HEK293 (cell line): ENCODE results near the gene TYRP1.

Source experiments
- CTCF ChIA-PET: fragments of 350-600 bp; formaldehyde crosslinking; extraction: SDS; loops from one replicate; lab custom pipeline; 2021; ENCODE audit warnings: antibody characterized with exemption; lab: Yijun Ruan, JAX
- POLR2A ChIA-PET: fragments of 300-600 bp; formaldehyde crosslinking; extraction: SDS; loops from one replicate; lab custom pipeline; 2020; ENCODE audit warnings: antibody characterized with exemption, inconsistent platforms; lab: Yijun Ruan, JAX
- H3K27ac ChIP-seq: fragments of 200-500 bp; sonication (Bioruptor generic); 2 replicates; pipeline ENCODE4 v1.5.1; 2014; ENCODE audit warnings: low read depth, low read length, control low read depth, inconsistent platforms; ENCODE audit errors: extremely low read depth
- H3K36me3 ChIP-seq, 2 experiments: fragments of 200-500 bp in 1 of 2; sonication (Bioruptor generic) in 1 of 2; 1 replicate in 1 of 2; 2 replicates in 1 of 2; pipeline ENCODE4 v1.5.1; 2014 to 2017; ENCODE audit warnings: inconsistent platforms in 2 of 2, low read length in 2 of 2; ENCODE audit not compliant: control insufficient read depth in 2 of 2, insufficient read depth in 1 of 2
- H3K4me1 ChIP-seq: fragments of 200-500 bp; sonication (Bioruptor generic); 2 replicates; pipeline ENCODE4 v1.5.1; 2014; ENCODE audit warnings: mild to moderate bottlenecking, low read length, inconsistent platforms; ENCODE audit not compliant: control insufficient read depth, insufficient read depth
- H3K4me3 ChIP-seq: 2 replicates; pipeline ENCODE4 v1.5.1; 2011; ENCODE audit warnings: low read depth, mild to moderate bottlenecking, control low read depth, low read length, moderate library complexity
- H3K9me3 ChIP-seq: fragments of 200-500 bp; sonication (Bioruptor generic); 2 replicates; pipeline ENCODE4 v1.5.1; 2014; ENCODE audit warnings: low read depth, low read length, inconsistent platforms; ENCODE audit not compliant: control insufficient read depth, insufficient read depth
- BCL11B ChIP-seq: fragments of 450-650 bp; formaldehyde crosslinking; IDR thresholded peaks from 2 replicates; pipeline ENCODE4 v1.5.1; 2016; ENCODE audit warnings: low read depth, missing biosample characterization, missing genetic modification characterization
- FEZF1 ChIP-seq: fragments of 450-650 bp; formaldehyde crosslinking; IDR thresholded peaks from 2 replicates; pipeline ENCODE4 v1.5.1; 2016; ENCODE audit warnings: missing biosample characterization, missing genetic modification characterization
- SCRT2 ChIP-seq: fragments of 450-650 bp; formaldehyde crosslinking; IDR thresholded peaks from 2 replicates; pipeline ENCODE4 v1.5.1; 2016; ENCODE audit warnings: missing biosample characterization, missing genetic modification characterization
- ZBTB20 ChIP-seq: fragments of 450-650 bp; formaldehyde crosslinking; IDR thresholded peaks from 2 replicates; pipeline ENCODE4 v1.5.1; 2016; ENCODE audit warnings: missing biosample characterization, missing genetic modification characterization
- ZFP3 ChIP-seq: fragments of 450-650 bp; formaldehyde crosslinking; IDR thresholded peaks from 2 replicates; pipeline ENCODE4 v1.5.1; 2016; ENCODE audit warnings: low read depth, missing biosample characterization, missing genetic modification characterization
- ZNF114 ChIP-seq: fragments of 450-650 bp; formaldehyde crosslinking; IDR thresholded peaks from 2 replicates; pipeline ENCODE4 v1.5.0; 2017; ENCODE audit warnings: missing biosample characterization, missing genetic modification characterization
- ZNF140 ChIP-seq: fragments of 450-650 bp; formaldehyde crosslinking; IDR thresholded peaks from 2 replicates; pipeline ENCODE4 v1.5.1; 2016; ENCODE audit warnings: missing biosample characterization, missing genetic modification characterization
- ZNF184 ChIP-seq: fragments of 450-650 bp; IDR thresholded peaks from 2 replicates; pipeline ENCODE4 v1.5.1; 2018; ENCODE audit warnings: missing biosample characterization, mild to moderate bottlenecking, missing genetic modification characterization
- ZNF23 ChIP-seq: fragments of 450-650 bp; formaldehyde crosslinking; IDR thresholded peaks from 2 replicates; pipeline ENCODE4 v1.5.1; 2016; ENCODE audit warnings: missing biosample characterization, missing genetic modification characterization, borderline replicate concordance
- ZNF24 ChIP-seq: fragments of 450-650 bp; formaldehyde crosslinking; IDR thresholded peaks from 2 replicates; pipeline ENCODE4 v1.5.1; 2016; ENCODE audit warnings: missing biosample characterization, missing genetic modification characterization
- ZNF354C ChIP-seq: fragments of 450-650 bp; formaldehyde crosslinking; IDR thresholded peaks from 2 replicates; pipeline ENCODE4 v1.5.1; 2016; ENCODE audit warnings: missing biosample characterization, missing genetic modification characterization, low read depth, borderline replicate concordance
- ZNF404 ChIP-seq: fragments of 450-650 bp; formaldehyde crosslinking; IDR thresholded peaks from 2 replicates; pipeline ENCODE4 v1.5.1; 2017; ENCODE audit warnings: missing biosample characterization, missing genetic modification characterization
- ZNF473 ChIP-seq: fragments of 450-650 bp; formaldehyde crosslinking; IDR thresholded peaks from 2 replicates; pipeline ENCODE4 v1.5.1; 2017; ENCODE audit warnings: missing biosample characterization, missing genetic modification characterization
- ZNF548 ChIP-seq: fragments of 450-650 bp; formaldehyde crosslinking; IDR thresholded peaks from 2 replicates; pipeline ENCODE4 v1.5.1; 2016; ENCODE audit warnings: missing biosample characterization, missing genetic modification characterization
- ZNF555 ChIP-seq: fragments of 450-650 bp; formaldehyde crosslinking; conservative IDR thresholded peaks from 2 replicates; pipeline ENCODE4 v1.5.1; 2017; ENCODE audit warnings: missing biosample characterization, mild to moderate bottlenecking, missing genetic modification characterization, inconsistent platforms
- ZNF660 ChIP-seq: fragments of 450-650 bp; IDR thresholded peaks from 2 replicates; pipeline ENCODE4 v1.5.1; 2018; ENCODE audit warnings: missing biosample characterization, mild to moderate bottlenecking, missing genetic modification characterization
- ZNF664 ChIP-seq: fragments of 450-650 bp; formaldehyde crosslinking; IDR thresholded peaks from 2 replicates; pipeline ENCODE4 v1.5.1; 2016; ENCODE audit warnings: missing biosample characterization, missing genetic modification characterization
- TF ChIP-seq, protein P1 (sequence below): fragments of 450-650 bp; formaldehyde crosslinking; IDR thresholded peaks from 2 replicates; pipeline ENCODE4 v1.5.1; 2017; ENCODE audit warnings: missing biosample characterization, missing genetic modification characterization
- TF ChIP-seq, protein P2 (sequence below): fragments of 450-650 bp; formaldehyde crosslinking; IDR thresholded peaks from 2 replicates; pipeline ENCODE4 v1.5.1; 2016; ENCODE audit warnings: missing biosample characterization, missing genetic modification characterization
- TF ChIP-seq, protein P3 (sequence below): fragments of 450-650 bp; formaldehyde crosslinking; IDR thresholded peaks from 2 replicates; pipeline ENCODE4 v1.5.1; 2017; ENCODE audit warnings: missing biosample characterization, mild to moderate bottlenecking, missing genetic modification characterization, moderate library complexity
- TF ChIP-seq, protein P4 (sequence below): IDR thresholded peaks from 2 replicates; pipeline ENCODE4 v1.6.1; 2011; ENCODE audit warnings: mild to moderate bottlenecking, low read depth, low read length, borderline replicate concordance
- TF ChIP-seq, protein P5 (sequence below): fragments of 450-650 bp; formaldehyde crosslinking; IDR thresholded peaks from 2 replicates; pipeline ENCODE4 v1.5.1; 2016; ENCODE audit warnings: missing biosample characterization, missing genetic modification characterization

Gene TYRP1

DNA sequence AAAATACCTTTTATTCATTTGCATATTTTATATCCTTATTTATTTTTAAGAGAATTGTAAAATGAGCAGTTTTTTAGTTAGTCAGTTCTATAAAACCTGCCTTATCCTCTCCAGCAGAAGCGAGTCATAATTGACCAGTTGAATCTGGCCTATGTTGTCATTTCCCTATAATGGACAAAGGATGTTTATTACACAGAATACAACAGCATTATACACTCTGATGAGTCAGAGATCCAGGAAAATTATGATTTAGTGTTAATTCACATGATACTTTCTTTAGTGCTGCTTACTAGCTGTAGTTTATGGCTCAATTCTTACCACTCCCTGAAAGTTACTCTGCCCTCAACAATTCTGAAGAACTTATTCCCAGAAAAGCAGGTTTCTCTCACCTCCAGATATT lies 54.8 kb downstream of the TYRP1 start:
- Histone ChIP-seq H3K9me3 (no peaks in the 10 kb centered on the region), H3K36me3 (no peaks in the 10 kb centered on the region), H3K4me3 (no peak overlapping the region), H3K27ac (no peak overlapping the region), H3K4me1 (no peaks in the 10 kb centered on the region)
- POLR2A ChIA-PET = no interaction called here
- CTCF ChIA-PET = interaction anchor here (1.2 kb wide), 1 partner anchor 286 kb away, joined by 4 read pairs; no protein-coding TSS in a partner anchor
- TF ChIP-seq SCRT2 (tag by site-specific recombination) = 0 out of 2 replicates have a peak, but pooled peaks have one; percentile 26
- TF ChIP-seq, protein P1, sequence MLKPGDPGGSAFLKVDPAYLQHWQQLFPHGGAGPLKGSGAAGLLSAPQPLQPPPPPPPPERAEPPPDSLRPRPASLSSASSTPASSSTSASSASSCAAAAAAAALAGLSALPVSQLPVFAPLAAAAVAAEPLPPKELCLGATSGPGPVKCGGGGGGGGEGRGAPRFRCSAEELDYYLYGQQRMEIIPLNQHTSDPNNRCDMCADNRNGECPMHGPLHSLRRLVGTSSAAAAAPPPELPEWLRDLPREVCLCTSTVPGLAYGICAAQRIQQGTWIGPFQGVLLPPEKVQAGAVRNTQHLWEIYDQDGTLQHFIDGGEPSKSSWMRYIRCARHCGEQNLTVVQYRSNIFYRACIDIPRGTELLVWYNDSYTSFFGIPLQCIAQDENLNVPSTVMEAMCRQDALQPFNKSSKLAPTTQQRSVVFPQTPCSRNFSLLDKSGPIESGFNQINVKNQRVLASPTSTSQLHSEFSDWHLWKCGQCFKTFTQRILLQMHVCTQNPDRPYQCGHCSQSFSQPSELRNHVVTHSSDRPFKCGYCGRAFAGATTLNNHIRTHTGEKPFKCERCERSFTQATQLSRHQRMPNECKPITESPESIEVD (tag by site-specific recombination) = peak; percentile 25; the same call in 1 of the 2 replicates
- TF ChIP-seq, protein P2, sequence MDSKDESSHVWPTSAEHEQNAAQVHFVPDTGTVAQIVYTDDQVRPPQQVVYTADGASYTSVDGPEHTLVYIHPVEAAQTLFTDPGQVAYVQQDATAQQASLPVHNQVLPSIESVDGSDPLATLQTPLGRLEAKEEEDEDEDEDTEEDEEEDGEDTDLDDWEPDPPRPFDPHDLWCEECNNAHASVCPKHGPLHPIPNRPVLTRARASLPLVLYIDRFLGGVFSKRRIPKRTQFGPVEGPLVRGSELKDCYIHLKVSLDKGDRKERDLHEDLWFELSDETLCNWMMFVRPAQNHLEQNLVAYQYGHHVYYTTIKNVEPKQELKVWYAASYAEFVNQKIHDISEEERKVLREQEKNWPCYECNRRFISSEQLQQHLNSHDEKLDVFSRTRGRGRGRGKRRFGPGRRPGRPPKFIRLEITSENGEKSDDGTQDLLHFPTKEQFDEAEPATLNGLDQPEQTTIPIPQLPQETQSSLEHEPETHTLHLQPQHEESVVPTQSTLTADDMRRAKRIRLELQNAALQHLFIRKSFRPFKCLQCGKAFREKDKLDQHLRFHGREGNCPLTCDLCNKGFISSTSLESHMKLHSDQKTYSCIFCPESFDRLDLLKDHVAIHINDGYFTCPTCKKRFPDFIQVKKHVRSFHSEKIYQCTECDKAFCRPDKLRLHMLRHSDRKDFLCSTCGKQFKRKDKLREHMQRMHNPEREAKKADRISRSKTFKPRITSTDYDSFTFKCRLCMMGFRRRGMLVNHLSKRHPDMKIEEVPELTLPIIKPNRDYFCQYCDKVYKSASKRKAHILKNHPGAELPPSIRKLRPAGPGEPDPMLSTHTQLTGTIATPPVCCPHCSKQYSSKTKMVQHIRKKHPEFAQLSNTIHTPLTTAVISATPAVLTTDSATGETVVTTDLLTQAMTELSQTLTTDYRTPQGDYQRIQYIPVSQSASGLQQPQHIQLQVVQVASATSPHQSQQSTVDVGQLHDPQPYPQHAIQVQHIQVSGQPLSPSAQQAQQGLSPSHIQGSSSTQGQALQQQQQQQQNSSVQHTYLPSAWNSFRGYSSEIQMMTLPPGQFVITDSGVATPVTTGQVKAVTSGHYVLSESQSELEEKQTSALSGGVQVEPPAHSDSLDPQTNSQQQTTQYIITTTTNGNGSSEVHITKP (tag by site-specific recombination) = no peak

DNA sequence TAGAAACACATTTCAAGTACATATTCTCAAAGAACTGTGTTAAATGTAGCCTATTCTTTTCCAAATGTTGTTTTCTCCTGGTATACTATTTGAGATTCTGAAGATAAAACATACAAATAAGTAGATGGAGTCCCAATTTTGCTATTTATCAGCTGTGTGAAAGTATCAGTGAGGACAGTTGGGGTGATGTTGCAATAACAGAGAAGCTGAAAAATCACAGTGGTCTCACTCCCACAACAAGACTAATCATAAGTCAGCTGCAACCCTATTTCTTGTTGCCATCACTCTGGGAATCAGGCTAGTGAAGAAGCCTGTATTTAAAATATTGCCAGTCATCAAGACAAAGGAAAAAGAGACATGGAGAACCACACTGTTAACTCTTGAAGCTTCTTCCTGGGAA lies 55.8 kb downstream of the TYRP1 start:
- CTCF ChIA-PET = interaction anchor here (1.2 kb wide), 1 partner anchor 286 kb away, joined by 4 read pairs; no protein-coding TSS in a partner anchor
- Histone ChIP-seq H3K36me3 (no peaks in the 10 kb centered on the region), H3K9me3 (no peaks in the 10 kb centered on the region), H3K27ac (no peak overlapping the region), H3K4me3 (no peak overlapping the region), H3K4me1 (no peaks in the 10 kb centered on the region)
- TF ChIP-seq ZNF555 (no peak), ZFP3 (no peak), ZNF24 (no peak), ZNF404 (tag by site-specific recombination) (no peak), ZNF184 (tag by site-specific recombination) (no peak), ZNF473 (no peak), FEZF1 (tag by site-specific recombination) (no peak), ZNF664 (tag by site-specific recombination) (no peak), ZNF354C (tag by site-specific recombination) (no peak), ZNF548 (tag by site-specific recombination) (no peak), ZNF660 (no peak), ZNF140 (tag by site-specific recombination) (no peak), BCL11B (tag by site-specific recombination) (no peak), ZNF114 (tag by site-specific recombination) (no peak), ZBTB20 (tag by site-specific recombination) (no peak), ZNF23 (tag by site-specific recombination) (no peak)
- TF ChIP-seq, protein P3, sequence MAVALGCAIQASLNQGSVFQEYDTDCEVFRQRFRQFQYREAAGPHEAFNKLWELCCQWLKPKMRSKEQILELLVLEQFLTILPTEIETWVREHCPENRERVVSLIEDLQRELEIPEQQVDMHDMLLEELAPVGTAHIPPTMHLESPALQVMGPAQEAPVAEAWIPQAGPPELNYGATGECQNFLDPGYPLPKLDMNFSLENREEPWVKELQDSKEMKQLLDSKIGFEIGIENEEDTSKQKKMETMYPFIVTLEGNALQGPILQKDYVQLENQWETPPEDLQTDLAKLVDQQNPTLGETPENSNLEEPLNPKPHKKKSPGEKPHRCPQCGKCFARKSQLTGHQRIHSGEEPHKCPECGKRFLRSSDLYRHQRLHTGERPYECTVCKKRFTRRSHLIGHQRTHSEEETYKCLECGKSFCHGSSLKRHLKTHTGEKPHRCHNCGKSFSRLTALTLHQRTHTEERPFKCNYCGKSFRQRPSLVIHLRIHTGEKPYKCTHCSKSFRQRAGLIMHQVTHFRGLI (tag by site-specific recombination) = no peak
- TF ChIP-seq, protein P4, sequence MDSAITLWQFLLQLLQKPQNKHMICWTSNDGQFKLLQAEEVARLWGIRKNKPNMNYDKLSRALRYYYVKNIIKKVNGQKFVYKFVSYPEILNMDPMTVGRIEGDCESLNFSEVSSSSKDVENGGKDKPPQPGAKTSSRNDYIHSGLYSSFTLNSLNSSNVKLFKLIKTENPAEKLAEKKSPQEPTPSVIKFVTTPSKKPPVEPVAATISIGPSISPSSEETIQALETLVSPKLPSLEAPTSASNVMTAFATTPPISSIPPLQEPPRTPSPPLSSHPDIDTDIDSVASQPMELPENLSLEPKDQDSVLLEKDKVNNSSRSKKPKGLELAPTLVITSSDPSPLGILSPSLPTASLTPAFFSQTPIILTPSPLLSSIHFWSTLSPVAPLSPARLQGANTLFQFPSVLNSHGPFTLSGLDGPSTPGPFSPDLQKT = no peak
- TF ChIP-seq, protein P5, sequence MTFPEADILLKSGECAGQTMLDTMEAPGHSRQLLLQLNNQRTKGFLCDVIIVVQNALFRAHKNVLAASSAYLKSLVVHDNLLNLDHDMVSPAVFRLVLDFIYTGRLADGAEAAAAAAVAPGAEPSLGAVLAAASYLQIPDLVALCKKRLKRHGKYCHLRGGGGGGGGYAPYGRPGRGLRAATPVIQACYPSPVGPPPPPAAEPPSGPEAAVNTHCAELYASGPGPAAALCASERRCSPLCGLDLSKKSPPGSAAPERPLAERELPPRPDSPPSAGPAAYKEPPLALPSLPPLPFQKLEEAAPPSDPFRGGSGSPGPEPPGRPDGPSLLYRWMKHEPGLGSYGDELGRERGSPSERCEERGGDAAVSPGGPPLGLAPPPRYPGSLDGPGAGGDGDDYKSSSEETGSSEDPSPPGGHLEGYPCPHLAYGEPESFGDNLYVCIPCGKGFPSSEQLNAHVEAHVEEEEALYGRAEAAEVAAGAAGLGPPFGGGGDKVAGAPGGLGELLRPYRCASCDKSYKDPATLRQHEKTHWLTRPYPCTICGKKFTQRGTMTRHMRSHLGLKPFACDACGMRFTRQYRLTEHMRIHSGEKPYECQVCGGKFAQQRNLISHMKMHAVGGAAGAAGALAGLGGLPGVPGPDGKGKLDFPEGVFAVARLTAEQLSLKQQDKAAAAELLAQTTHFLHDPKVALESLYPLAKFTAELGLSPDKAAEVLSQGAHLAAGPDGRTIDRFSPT = no peak
- POLR2A ChIA-PET = interaction anchor here (1.2 kb wide), 1 partner anchor 27 kb away, joined by 3 read pairs; no protein-coding TSS in a partner anchor
